Measurements from ENCODE around the gene HTRA1.

The HTRA1 gene

GRCh38 chr10:122524811-122525210 lies 63.5 kb downstream of the HTRA1 start:
- no peak for DNase-seq

GRCh38 chr10:122525788-122526187 lies 64.4 kb downstream of the HTRA1 start:
- DNase-seq = peak; percentile 9

GRCh38 chr10:122526892-122527291 lies 65.5 kb downstream of the HTRA1 start:
- no peak for DNase-seq

GRCh38 chr10:122530177-122530576 lies 68.8 kb downstream of the HTRA1 start:
- no peak for DNase-seq

- no peak for DNase-seq
These were observed 69.9 kb downstream of the HTRA1 start for GRCh38 chr10:122531261-122531660.

GRCh38 chr10:122531939-122532338 lies 70.6 kb downstream of the HTRA1 start:
- no peak for DNase-seq

- DNase-seq = no peak
These were observed 71.4 kb downstream of the HTRA1 start for GRCh38 chr10:122532601-122533296.

- DNase-seq = no peak
These were observed 76.2 kb downstream of the HTRA1 start for GRCh38 chr10:122537545-122537944.

GRCh38 chr10:122541541-122542002 lies 80.2 kb downstream of the HTRA1 start:
- no peak for DNase-seq

- no peak for DNase-seq
These were observed 82.5 kb downstream of the HTRA1 start for GRCh38 chr10:122543676-122544445.

GRCh38 chr10:122544493-122544892 lies 83.1 kb downstream of the HTRA1 start:
- DNase-seq = no peak

- no peak for DNase-seq
These were observed 84.9 kb downstream of the HTRA1 start for GRCh38 chr10:122546242-122546641.

- DNase-seq = no peak
These were observed 87.2 kb downstream of the HTRA1 start for GRCh38 chr10:122548407-122549085.

- DNase-seq = no peak
These were observed 88.3 kb downstream of the HTRA1 start for GRCh38 chr10:122549636-122550035.

GRCh38 chr10:122550427-122550826 lies 89.1 kb downstream of the HTRA1 start:
- DNase-seq = no peak

- DNase-seq = no peak
These were observed 89.6 kb downstream of the HTRA1 start for GRCh38 chr10:122550983-122551382.

GRCh38 chr10:122551450-122551849 lies 90.1 kb downstream of the HTRA1 start:
- DNase-seq = peak; percentile 66

- DNase-seq = no peak
These were observed 92.0 kb downstream of the HTRA1 start for GRCh38 chr10:122553341-122553740.

GRCh38 chr10:122554131-122555036 lies 93.0 kb downstream of the HTRA1 start:
- no peak for DNase-seq

GRCh38 chr10:122555442-122555841 lies 94.1 kb downstream of the HTRA1 start:
- DNase-seq = no peak

- no peak for DNase-seq
These were observed 96.2 kb downstream of the HTRA1 start for GRCh38 chr10:122557516-122557915.

- DNase-seq = no peak
These were observed 97.1 kb downstream of the HTRA1 start for GRCh38 chr10:122558452-122558851.

GRCh38 chr10:122559228-122559627 lies 97.9 kb downstream of the HTRA1 start:
- DNase-seq = no peak
